HepG2 (cell line): ENCODE results near the gene DPH1. TPM values are rescaled to one million over a fixed set of nuclear protein-coding genes. Genes with fewer than 3 reads are reported as not detected.

Experiments used
- CREM ChIP-seq, 2 experiments: sonication (generic) in 1 of 2; formaldehyde crosslinking in 1 of 2; IDR thresholded peaks; 2 replicates each; pipeline versions ENCODE4 v1.4.0 to v1.6.1; 2016 to 2020; ENCODE audit warnings: antibody characterized with exemption in 1 of 2, mild to moderate bottlenecking in 1 of 2, missing genetic modification reagents in 1 of 2
- JUNB ChIP-seq: sonication (generic); formaldehyde crosslinking; IDR thresholded peaks from 2 replicates; pipeline ENCODE4 v1.8.0; 2022; ENCODE audit warnings: missing genetic modification reagents, mild to moderate bottlenecking, borderline replicate concordance
- LCORL ChIP-seq, 2 experiments: fragments of 450-650 bp in 1 of 2; sonication (generic) in 1 of 2; formaldehyde crosslinking in 1 of 2; IDR thresholded peaks; 2 replicates each; pipeline versions ENCODE4 v1.5.0 to v1.6.1; 2017 to 2020; ENCODE audit warnings: antibody characterized with exemption in 1 of 2, missing genetic modification reagents in 1 of 2
- MYC ChIP-seq: sonication (generic); formaldehyde crosslinking; IDR thresholded peaks from 2 replicates; pipeline ENCODE4 v1.9.0; 2021; ENCODE audit warnings: missing genetic modification reagents, borderline replicate concordance
- POLR2G ChIP-seq: fragments of 200-400 bp; formaldehyde crosslinking; IDR thresholded peaks from 2 replicates; pipeline ENCODE4 v1.6.1; 2018; ENCODE audit warnings: mild to moderate bottlenecking, low read depth, low read length, moderate library complexity
- SOX6 ChIP-seq, 2 experiments: fragments of 450-650 bp in 1 of 2; sonication (generic) in 1 of 2; formaldehyde crosslinking in 1 of 2; IDR thresholded peaks; 2 replicates each; pipeline versions ENCODE4 v1.4.0 to v1.6.1; 2017 to 2020; ENCODE audit warnings: antibody characterized with exemption in 1 of 2, mild to moderate bottlenecking in 1 of 2, missing genetic modification reagents in 1 of 2
- SP5 ChIP-seq: IDR thresholded peaks from 2 replicates; pipeline ENCODE4 v1.6.1; 2016; ENCODE audit warnings: low read depth, borderline replicate concordance
- TEAD3 ChIP-seq: optimal IDR thresholded peaks from 2 replicates; pipeline ENCODE3; 2016; ENCODE audit warnings: borderline replicate concordance
- ZNF317 ChIP-seq: sonication (generic); formaldehyde crosslinking; IDR thresholded peaks from 2 replicates; pipeline ENCODE4 v1.5.0; 2020; ENCODE audit warnings: mild to moderate bottlenecking, missing genetic modification reagents
- ZNF563 ChIP-seq: sonication (generic); formaldehyde crosslinking; IDR thresholded peaks from 2 replicates; pipeline ENCODE4 v1.8.0; 2022; ENCODE audit warnings: mild to moderate bottlenecking, moderate library complexity, missing genetic modification reagents
- ZNF747 ChIP-seq: sonication (generic); formaldehyde crosslinking; IDR thresholded peaks from 2 replicates; pipeline ENCODE4 v1.8.1; 2023; ENCODE audit warnings: missing genetic modification reagents, mild to moderate bottlenecking, borderline replicate concordance
- ZNF768 ChIP-seq: sonication (generic); formaldehyde crosslinking; IDR thresholded peaks from 2 replicates; pipeline ENCODE4 v1.4.0; 2020; ENCODE audit warnings: missing genetic modification reagents
- ZNF792 ChIP-seq: IDR thresholded peaks from 2 replicates; pipeline ENCODE4 v1.6.1; 2016
- ZNF841 ChIP-seq: sonication (generic); formaldehyde crosslinking; IDR thresholded peaks from 2 replicates; pipeline ENCODE4 v1.8.1; 2023; ENCODE audit warnings: missing genetic modification reagents, borderline replicate concordance
- ZNF883 ChIP-seq: sonication (generic); formaldehyde crosslinking; IDR thresholded peaks from 2 replicates; pipeline ENCODE4 v1.5.1; 2020; ENCODE audit warnings: mild to moderate bottlenecking, missing genetic modification reagents; ENCODE audit errors: not compliant biosample characterization
- ZSCAN30 ChIP-seq: sonication (generic); formaldehyde crosslinking; IDR thresholded peaks from 2 replicates; pipeline ENCODE4 v1.5.0; 2020; ENCODE audit warnings: mild to moderate bottlenecking, missing genetic modification reagents
- polyA plus RNA-seq, 8 experiments: library from polyadenylated mRNA; depleted of rRNA in 3 of 8; stranded (reverse) in 7 of 8; unstranded in 1 of 8; fragments of >200 nt; fragmentation: Illumina TruSeq in 4 of 8; extraction: Trizol in 4 of 8; gene quantifications; 2 replicates each; pipeline versions ENCODE4 v1.2.1 to v1.2.3, GENCODE V29; 2011 to 2016; ENCODE audit warnings: low read depth in 4 of 8, missing spikeins in 1 of 8, mixed read lengths in 1 of 8; ENCODE audit not compliant: insufficient read depth in 1 of 8
- total RNA-seq, 5 experiments: library from RNA; depleted of rRNA; stranded (reverse); fragments of >200 nt; fragmentation: Illumina TruSeq; extraction: Trizol; gene quantifications; 2 replicates each; pipeline ENCODE4 v1.2.3, GENCODE V29; 2016; ENCODE audit warnings: low read depth in 1 of 5
- TF ChIP-seq, protein P1 (sequence below): sonication (generic); formaldehyde crosslinking; IDR thresholded peaks from 2 replicates; pipeline ENCODE4 v1.8.0; 2022; ENCODE audit warnings: mild to moderate bottlenecking, missing genetic modification reagents, moderate library complexity
- TF ChIP-seq, protein P2 (sequence below): sonication (generic); formaldehyde crosslinking; IDR thresholded peaks from 2 replicates; pipeline ENCODE4 v1.5.1; 2020; ENCODE audit warnings: mild to moderate bottlenecking, missing genetic modification reagents, moderate library complexity
- TF ChIP-seq, protein P3 (sequence below): sonication (generic); formaldehyde crosslinking; IDR thresholded peaks from 2 replicates; pipeline ENCODE4 v1.4.0; 2020; ENCODE audit warnings: missing genetic modification reagents, borderline replicate concordance
- TF ChIP-seq, protein P4 (sequence below): sonication (generic); formaldehyde crosslinking; IDR thresholded peaks from 2 replicates; pipeline ENCODE4 v1.4.0; 2020; ENCODE audit warnings: mild to moderate bottlenecking, missing genetic modification reagents

The DPH1 gene
- total and polyA plus RNA-seq, 2 of the 13 experiments (the other 11 are each of a cell fraction or from before 2014, with no cell fraction given) = 25.3 to 42.8 TPM

DNA sequence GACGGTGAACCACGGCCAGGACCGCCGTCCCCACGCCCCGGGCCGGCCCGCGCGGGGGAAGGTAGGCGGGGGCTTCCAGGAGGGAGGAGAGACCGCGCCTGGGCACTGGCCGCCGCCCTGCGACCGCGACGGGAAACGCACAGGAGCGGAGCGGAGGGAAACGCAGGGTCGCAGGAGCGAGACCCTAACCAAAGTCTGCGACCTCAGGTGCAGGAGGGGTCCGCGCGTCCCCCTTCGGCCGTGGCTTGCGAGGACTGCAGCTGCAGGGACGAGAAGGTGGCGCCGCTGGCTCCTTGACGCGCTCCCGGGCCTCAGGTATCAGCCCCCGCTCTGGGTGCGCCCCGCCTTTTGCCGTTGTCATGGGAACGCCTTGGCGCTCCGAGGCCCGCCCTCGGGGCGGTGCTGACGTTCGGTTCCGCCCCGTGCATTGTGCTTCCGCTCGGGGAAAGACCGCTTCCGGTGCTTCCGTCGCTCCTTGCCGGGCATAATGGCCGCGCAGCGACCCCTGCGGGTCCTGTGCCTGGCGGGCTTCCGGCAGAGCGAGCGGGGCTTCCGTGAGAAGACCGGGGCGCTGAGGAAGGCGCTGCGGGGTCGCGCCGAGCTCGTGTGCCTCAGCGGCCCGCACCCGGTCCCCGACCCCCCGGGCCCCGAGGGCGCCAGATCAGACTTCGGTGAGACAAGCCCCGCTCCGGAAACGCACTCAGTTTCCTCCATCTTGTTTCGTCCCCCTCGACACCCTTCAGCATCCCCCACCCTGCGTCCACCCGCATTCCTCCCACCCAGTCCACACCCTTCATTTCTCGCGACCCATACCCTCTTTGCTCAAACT lies 11.8 kb downstream of the DPH1 start, which contains the start of gene OVCA2 (continued):
- TF ChIP-seq TEAD3 (CRISPR knock-in tag) (peak; percentile 60), JUNB (CRISPR knock-in tag) (no peak), ZNF317 (CRISPR knock-in tag) (no peak), MYC (CRISPR knock-in tag) (peak; percentile 79; the same call in 1 of the 2 replicates), ZSCAN30 (CRISPR knock-in tag) (no peak), SP5 (CRISPR knock-in tag) (peak; percentile 87; the same call in 1 of the 2 replicates), SOX6 (IDR thresholded peaks at IDR 0.05) (no peak), SOX6 (CRISPR knock-in tag; IDR thresholded peaks at IDR 0.05) (peak; percentile 62), ZNF792 (CRISPR knock-in tag) (0 out of 2 replicates have a peak, but pooled peaks have one; percentile 56), ZNF747 (0 out of 2 replicates have a peak, but pooled peaks have one; percentile 62), POLR2G (peak; percentile 86), ZNF563 (CRISPR knock-in tag) (peak; percentile 17; the same call in 1 of the 2 replicates), ZNF768 (CRISPR knock-in tag) (peak; percentile 76), LCORL (IDR thresholded peaks at IDR 0.05) (no peak), LCORL (CRISPR knock-in tag; IDR thresholded peaks at IDR 0.05) (peak; percentile 75; the same call in 1 of the 2 replicates), ZNF841 (CRISPR knock-in tag) (no peak), CREM (IDR thresholded peaks at IDR 0.05) (peak; percentile 80), CREM (CRISPR knock-in tag; IDR thresholded peaks at IDR 0.05) (peak; percentile 22; the same call in 1 of the 2 replicates), ZNF883 (CRISPR knock-in tag) (peak; percentile 29)
- TF ChIP-seq, protein P1, sequence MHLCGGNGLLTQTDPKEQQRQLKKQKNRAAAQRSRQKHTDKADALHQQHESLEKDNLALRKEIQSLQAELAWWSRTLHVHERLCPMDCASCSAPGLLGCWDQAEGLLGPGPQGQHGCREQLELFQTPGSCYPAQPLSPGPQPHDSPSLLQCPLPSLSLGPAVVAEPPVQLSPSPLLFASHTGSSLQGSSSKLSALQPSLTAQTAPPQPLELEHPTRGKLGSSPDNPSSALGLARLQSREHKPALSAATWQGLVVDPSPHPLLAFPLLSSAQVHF (CRISPR knock-in tag) = peak; percentile 58; the same call in 1 of the 2 replicates
- TF ChIP-seq, protein P2, sequence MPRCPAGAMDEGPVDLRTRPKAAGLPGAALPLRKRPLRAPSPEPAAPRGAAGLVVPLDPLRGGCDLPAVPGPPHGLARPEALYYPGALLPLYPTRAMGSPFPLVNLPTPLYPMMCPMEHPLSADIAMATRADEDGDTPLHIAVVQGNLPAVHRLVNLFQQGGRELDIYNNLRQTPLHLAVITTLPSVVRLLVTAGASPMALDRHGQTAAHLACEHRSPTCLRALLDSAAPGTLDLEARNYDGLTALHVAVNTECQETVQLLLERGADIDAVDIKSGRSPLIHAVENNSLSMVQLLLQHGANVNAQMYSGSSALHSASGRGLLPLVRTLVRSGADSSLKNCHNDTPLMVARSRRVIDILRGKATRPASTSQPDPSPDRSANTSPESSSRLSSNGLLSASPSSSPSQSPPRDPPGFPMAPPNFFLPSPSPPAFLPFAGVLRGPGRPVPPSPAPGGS (CRISPR knock-in tag) = peak; percentile 68
- TF ChIP-seq, protein P3, sequence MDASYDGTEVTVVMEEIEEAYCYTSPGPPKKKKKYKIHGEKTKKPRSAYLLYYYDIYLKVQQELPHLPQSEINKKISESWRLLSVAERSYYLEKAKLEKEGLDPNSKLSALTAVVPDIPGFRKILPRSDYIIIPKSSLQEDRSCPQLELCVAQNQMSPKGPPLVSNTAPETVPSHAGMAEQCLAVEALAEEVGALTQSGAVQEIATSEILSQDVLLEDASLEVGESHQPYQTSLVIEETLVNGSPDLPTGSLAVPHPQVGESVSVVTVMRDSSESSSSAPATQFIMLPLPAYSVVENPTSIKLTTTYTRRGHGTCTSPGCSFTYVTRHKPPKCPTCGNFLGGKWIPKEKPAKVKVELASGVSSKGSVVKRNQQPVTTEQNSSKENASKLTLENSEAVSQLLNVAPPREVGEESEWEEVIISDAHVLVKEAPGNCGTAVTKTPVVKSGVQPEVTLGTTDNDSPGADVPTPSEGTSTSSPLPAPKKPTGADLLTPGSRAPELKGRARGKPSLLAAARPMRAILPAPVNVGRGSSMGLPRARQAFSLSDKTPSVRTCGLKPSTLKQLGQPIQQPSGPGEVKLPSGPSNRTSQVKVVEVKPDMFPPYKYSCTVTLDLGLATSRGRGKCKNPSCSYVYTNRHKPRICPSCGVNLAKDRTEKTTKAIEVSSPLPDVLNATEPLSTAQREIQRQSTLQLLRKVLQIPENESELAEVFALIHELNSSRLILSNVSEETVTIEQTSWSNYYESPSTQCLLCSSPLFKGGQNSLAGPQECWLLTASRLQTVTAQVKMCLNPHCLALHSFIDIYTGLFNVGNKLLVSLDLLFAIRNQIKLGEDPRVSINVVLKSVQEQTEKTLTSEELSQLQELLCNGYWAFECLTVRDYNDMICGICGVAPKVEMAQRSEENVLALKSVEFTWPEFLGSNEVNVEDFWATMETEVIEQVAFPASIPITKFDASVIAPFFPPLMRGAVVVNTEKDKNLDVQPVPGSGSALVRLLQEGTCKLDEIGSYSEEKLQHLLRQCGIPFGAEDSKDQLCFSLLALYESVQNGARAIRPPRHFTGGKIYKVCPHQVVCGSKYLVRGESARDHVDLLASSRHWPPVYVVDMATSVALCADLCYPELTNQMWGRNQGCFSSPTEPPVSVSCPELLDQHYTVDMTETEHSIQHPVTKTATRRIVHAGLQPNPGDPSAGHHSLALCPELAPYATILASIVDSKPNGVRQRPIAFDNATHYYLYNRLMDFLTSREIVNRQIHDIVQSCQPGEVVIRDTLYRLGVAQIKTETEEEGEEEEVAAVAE = peak; percentile 59; the same call in 1 of the 2 replicates
- TF ChIP-seq, protein P4, sequence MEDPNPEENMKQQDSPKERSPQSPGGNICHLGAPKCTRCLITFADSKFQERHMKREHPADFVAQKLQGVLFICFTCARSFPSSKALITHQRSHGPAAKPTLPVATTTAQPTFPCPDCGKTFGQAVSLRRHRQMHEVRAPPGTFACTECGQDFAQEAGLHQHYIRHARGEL = no peak
